Body of pancreas (tissue), 4 donors: ENCODE data around the gene LRRC51.
A peak's percentile ranks its signal among the peaks of the same experiment; 100 is the strongest.

Source experiments
- CTCF ChIP-seq, 7 experiments: fragments of 450-650 bp in 4 of 7; fragments of 200-600 bp in 3 of 7; sonication (generic) in 3 of 7; IDR thresholded peaks; one replicate each; pipeline ENCODE4 v1.5.1; 2016 to 2019; ENCODE audit warnings: antibody characterized with exemption in 7 of 7
- POLR2A ChIP-seq, 3 donors: fragments of 450-650 bp; IDR thresholded peaks; one replicate each; pipeline ENCODE4 v1.6.1; 2016; ENCODE audit warnings: antibody characterized with exemption in 3 of 3, mild to moderate bottlenecking in 2 of 3

GRCh38 chr11:72102946-72103753 is 22.5 kb downstream of the LRRC51 start, which contains the start of gene LAMTOR1:
- TF ChIP-seq CTCF (IDR thresholded peaks at IDR 0.05): peak; percentile 5 to 81 (median 64)
- TF ChIP-seq POLR2A (IDR thresholded peaks at IDR 0.05): peak; percentile 56 to 86 (median 83)
